ENCODE results near the gene JAM2.

DNA sequence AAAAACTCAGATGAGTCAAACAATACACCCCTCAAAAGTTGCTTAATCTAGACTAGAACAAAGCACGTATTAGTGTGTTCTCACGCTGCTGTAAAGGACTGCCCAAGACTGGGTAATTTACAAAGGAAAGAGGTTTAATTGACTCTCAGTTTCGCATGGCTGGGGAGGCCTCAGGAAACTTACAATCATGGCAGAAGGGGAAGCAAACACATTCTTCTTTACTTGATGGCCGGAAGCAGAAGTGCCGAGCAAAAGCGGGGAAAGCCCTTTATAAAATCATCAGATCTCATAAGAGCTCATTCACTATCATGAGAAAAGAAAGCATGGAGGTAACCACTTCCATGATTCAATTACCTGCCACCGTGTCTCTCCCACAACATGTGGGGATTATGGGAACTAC is 10.1 kb downstream of the JAM2 start:
- TF ChIP-seq, protein P1, sequence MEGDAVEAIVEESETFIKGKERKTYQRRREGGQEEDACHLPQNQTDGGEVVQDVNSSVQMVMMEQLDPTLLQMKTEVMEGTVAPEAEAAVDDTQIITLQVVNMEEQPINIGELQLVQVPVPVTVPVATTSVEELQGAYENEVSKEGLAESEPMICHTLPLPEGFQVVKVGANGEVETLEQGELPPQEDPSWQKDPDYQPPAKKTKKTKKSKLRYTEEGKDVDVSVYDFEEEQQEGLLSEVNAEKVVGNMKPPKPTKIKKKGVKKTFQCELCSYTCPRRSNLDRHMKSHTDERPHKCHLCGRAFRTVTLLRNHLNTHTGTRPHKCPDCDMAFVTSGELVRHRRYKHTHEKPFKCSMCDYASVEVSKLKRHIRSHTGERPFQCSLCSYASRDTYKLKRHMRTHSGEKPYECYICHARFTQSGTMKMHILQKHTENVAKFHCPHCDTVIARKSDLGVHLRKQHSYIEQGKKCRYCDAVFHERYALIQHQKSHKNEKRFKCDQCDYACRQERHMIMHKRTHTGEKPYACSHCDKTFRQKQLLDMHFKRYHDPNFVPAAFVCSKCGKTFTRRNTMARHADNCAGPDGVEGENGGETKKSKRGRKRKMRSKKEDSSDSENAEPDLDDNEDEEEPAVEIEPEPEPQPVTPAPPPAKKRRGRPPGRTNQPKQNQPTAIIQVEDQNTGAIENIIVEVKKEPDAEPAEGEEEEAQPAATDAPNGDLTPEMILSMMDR (IDR thresholded peaks at IDR 0.05 in 4 of 5, conservative IDR thresholded peaks at IDR 0.05 in 1 of 5): no peak
- TF ChIP-seq POLR2A (IDR thresholded peaks at IDR 0.05): no peak

Measured in gastrocnemius medialis (tissue), 4 donors.